Kidney tubule cell (primary cell): ENCODE data around the gene CNKSR3.

ENCODE experiments used
- DNase-seq: peaks from one replicate; pipeline ENCODE4 v3.0.0-alpha.2; 2018; ENCODE audit warnings: low spot score

Gene CNKSR3

GRCh38 chr6:154479351-154479769, 31.1 kb downstream of the CNKSR3 start:
- peak; percentile 57 for DNase-seq

- DNase-seq, result no peak
Observed at GRCh38 chr6:154478701-154479060, 31.8 kb downstream of the CNKSR3 start.

GRCh38 chr6:154478021-154478700, 32.3 kb downstream of the CNKSR3 start:
- peak; percentile 83 for DNase-seq

- peak; percentile 94 for DNase-seq
Observed at GRCh38 chr6:154476494-154476893, 34.0 kb downstream of the CNKSR3 start.

- DNase-seq, result peak; percentile 94
Observed at GRCh38 chr6:154474648-154475428, 35.6 kb downstream of the CNKSR3 start.

- DNase-seq, result no peak
Observed at GRCh38 chr6:154473324-154473723, 37.2 kb downstream of the CNKSR3 start.

- DNase-seq, result no peak
Observed at GRCh38 chr6:154471609-154472362, 38.7 kb downstream of the CNKSR3 start.

- DNase-seq, result no peak
Observed at GRCh38 chr6:154469306-154469935, 41.1 kb downstream of the CNKSR3 start.

GRCh38 chr6:154468760-154469159, 41.7 kb downstream of the CNKSR3 start:
- no peak for DNase-seq

GRCh38 chr6:154466971-154467679, 43.4 kb downstream of the CNKSR3 start:
- DNase-seq, result no peak

- DNase-seq, result no peak
Observed at GRCh38 chr6:154466139-154466538, 44.3 kb downstream of the CNKSR3 start.

- no peak for DNase-seq
Observed at GRCh38 chr6:154463573-154464419, 46.7 kb downstream of the CNKSR3 start.

- no peak for DNase-seq
Observed at GRCh38 chr6:154462425-154462824, 48.1 kb downstream of the CNKSR3 start.

- DNase-seq, result no peak
Observed at GRCh38 chr6:154461348-154461747, 49.1 kb downstream of the CNKSR3 start.

GRCh38 chr6:154460306-154461071, 50.0 kb downstream of the CNKSR3 start:
- DNase-seq, result peak; percentile 70

- DNase-seq, result no peak
Observed at GRCh38 chr6:154459513-154459912, 51.0 kb downstream of the CNKSR3 start.

- no peak for DNase-seq
Observed at GRCh38 chr6:154458565-154459470, 51.7 kb downstream of the CNKSR3 start.

GRCh38 chr6:154457881-154458284, 52.6 kb downstream of the CNKSR3 start:
- peak; percentile 65 for DNase-seq
